HG03108 (cell line): ENCODE results near the gene FANK1.
"Not testable (repeated sequence)": the region's sequence is repeated elsewhere in the genome, so short reads cannot be mapped to it uniquely, and the experiment has no call there.

Experiments
- ATAC-seq: cut with Tn5 transposase; IDR thresholded peaks from one replicate; pipeline ENCODE4 v1.9.1; 2021; ENCODE audit warnings: moderate library complexity; ENCODE audit not compliant: unreplicated experiment

Gene FANK1

DNA sequence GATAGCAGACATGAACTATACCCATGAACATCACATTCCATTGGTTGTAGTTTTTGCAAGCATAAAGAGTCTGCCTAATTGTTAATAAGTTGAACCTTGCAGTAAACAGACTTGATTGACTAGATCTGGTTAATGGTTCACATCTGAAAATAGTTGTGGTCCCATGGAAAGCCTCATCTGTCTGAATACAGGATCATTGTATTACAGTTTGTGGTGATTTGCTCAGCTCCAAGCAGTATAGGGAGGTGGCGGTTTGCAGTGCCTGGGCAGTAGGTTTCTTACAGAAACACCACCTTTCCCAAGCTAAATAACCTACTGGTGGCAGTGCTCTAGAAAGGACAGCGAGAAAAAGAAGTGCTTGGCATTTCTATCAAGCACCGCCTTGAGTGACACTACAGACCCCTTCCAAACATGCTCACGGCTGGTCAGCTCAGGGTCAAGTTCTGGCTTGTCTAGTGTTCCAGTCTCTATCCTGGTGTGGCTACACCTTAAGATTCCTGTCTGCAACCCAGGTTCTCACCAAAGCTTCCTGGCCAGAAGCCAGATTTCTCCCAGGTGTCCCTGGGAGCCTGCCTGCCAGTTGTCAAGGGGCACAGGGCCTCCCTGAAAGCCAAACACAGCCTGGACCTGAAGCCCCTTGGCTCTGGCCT is 119.9 kb downstream of the FANK1 start:
- no peak for ATAC-seq

GRCh38 chr10:126016882-126017281 is 120.5 kb downstream of the FANK1 start:
- no peak for ATAC-seq

DNA sequence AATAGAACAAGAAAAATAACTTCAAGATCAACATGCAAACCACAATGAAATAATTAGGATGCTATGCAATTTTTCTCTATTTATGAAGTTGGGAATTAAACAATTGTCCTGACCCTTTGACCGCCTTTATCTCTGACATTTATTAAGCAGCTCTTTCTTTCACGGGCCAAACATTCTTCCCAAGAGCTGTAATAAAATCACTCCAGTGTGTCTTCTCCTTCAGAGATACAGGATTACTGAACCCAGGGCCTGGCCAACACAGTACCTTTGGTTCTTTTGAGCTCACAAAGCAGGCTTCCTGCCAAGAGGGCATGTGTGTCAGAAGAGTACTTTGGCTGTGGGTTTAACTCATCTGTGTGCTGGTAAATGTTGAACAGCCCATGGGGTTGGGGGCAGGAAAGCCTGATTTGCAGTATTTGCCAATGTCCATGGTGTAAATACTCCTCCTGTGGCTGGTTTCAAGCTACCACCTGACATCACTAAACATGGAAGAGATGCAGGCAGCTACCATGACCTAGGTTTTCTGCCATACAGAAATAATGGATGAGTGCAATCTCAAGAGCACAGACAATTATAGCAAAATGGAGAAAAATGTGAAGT is 121.7 kb downstream of the FANK1 start:
- ATAC-seq = no peak

DNA sequence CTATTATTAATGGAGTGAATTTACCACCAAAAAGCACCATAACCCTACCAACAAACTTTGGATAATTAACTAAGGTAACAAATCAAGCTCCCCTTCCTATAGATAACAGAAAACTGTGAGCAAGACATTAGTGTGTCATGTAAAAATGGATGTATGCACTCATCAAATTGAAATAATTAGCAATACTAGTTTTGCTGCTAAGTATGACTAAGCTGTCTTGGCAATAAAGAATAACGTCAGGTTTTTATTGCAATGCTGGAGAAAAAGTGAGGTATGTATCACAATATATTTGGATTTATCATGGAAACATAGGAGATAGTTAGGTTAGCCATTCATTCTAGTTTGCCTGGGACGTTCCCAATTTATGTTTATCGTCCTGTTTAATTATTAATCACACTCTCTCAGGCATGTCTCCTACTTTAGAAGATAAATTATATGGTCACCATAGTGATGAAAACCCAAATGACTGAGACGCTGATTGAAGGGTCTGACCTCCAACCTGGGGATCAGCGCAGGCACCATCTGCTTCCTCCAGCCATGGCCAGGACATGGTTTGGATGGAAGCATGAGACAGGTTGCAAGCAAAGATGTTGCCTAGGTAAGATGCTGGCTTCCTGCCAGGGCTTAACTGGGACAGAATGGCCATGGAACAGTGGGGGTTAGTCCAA is 125.6 kb downstream of the FANK1 start:
- no peak for ATAC-seq

- no peak for ATAC-seq
Measured at GRCh38 chr10:126022841-126023240, 126.5 kb downstream of the FANK1 start.

- no peak for ATAC-seq
Measured at GRCh38 chr10:126027692-126028091, 131.3 kb downstream of the FANK1 start.

DNA sequence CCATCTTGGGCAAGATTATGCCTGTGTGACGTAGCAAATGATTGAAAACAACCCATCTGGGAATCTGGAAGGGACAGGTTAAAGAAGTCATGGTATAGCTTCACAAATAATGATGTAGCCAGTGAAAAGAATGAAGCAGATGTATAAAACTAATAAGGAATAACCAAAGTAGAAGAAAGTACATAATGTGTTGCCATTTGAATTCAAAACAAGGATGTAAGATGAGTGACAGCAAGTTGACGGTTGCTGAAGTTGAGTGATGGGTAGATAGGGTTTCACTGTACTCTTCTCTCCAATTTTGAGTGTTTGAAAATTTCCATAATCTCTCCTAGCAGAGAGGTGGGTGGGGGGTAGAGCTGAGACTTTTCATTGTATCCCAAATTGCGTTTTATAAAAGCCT is 133.6 kb downstream of the FANK1 start:
- no peak for ATAC-seq

GRCh38 chr10:126034586-126034985 is 138.2 kb downstream of the FANK1 start:
- no peak for ATAC-seq

GRCh38 chr10:126036515-126036914 is 140.2 kb downstream of the FANK1 start:
- ATAC-seq = no peak

DNA sequence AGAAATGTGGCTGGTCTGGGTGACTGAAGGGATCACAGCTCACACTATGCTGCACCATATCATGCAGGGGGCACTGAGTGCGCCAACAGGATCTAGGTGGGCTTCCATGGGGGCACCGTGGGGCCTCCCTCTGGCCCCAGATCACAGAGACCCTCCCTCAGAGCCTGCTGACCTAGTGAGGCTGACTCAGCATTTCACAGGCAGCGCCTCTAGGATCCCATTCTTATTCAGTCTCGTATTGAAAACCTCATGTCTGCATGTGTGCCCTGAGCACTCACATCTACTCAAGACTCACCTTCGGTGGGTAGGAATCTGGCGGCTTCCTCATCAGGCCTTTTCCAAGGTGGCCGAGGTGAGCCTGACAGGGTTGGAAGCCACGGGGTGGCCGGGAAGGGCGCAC is 141.6 kb downstream of the FANK1 start:
- ATAC-seq = no peak

- ATAC-seq = no peak
Measured at GRCh38 chr10:126041117-126041516, 144.8 kb downstream of the FANK1 start.

- peak; percentile 99 for ATAC-seq
Measured at GRCh38 chr10:126041804-126042231, 145.5 kb downstream of the FANK1 start.

GRCh38 chr10:126042354-126042753 is 146.0 kb downstream of the FANK1 start:
- no peak for ATAC-seq

DNA sequence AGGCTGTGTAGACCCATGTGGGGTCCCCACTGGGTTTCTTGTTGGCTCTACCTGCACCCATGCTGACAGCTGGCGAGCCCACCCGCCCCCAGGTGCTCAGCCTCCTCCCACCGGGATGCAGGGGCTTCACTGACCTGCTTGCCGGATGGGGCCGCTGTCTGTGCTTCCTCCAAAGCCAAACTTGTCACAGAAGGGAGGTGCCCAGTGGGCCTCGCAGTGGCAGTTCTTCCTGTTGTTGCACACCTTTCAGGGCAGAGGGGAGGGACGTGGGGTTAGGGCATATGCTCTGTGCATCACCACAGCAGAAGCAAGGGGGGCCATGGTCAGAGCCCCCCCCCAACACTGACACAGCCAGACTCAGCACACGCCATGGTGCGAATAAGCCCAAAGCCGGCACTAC is 146.5 kb downstream of the FANK1 start:
- no peak for ATAC-seq

- no peak for ATAC-seq
Measured at GRCh38 chr10:126043389-126043788, 147.0 kb downstream of the FANK1 start.

DNA sequence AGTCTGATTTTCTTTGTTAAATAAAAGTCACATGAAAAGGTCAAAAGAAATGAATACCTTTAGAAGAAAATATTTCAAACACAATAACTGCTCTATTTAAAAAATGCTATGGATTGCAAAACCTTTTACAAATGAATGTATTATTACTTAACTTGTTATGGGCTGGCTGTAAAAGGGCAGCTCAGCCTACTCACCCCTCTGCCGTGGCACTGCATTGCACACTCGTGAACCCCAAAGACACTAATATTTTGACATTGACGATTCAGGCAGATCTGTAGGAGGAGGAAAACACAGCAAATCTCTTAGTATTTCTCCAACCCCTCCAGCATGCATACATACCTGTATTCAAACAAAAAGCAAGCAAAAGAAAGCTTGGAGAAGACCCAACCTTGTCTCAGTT is 149.5 kb downstream of the FANK1 start:
- ATAC-seq = no peak

GRCh38 chr10:126046831-126047230 is 150.5 kb downstream of the FANK1 start:
- ATAC-seq = no peak

DNA sequence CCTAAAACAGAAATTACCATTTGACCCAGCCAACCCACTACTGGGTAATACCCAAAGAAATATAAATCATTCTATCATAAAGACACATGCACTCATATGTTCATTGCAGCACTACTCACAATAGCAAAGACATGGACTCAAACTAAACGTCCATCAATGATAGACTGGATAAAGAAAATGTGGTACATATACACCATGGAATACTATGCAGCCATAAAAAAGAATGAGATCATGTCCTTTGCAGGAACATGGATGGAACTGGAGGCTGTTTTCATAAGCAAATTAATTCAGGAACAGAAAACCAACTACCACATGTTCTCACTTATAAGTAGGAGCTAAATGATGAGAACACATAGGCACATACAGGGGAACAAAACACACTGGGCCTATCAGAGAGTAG is 151.4 kb downstream of the FANK1 start:
- ATAC-seq = not testable (repeated sequence)

DNA sequence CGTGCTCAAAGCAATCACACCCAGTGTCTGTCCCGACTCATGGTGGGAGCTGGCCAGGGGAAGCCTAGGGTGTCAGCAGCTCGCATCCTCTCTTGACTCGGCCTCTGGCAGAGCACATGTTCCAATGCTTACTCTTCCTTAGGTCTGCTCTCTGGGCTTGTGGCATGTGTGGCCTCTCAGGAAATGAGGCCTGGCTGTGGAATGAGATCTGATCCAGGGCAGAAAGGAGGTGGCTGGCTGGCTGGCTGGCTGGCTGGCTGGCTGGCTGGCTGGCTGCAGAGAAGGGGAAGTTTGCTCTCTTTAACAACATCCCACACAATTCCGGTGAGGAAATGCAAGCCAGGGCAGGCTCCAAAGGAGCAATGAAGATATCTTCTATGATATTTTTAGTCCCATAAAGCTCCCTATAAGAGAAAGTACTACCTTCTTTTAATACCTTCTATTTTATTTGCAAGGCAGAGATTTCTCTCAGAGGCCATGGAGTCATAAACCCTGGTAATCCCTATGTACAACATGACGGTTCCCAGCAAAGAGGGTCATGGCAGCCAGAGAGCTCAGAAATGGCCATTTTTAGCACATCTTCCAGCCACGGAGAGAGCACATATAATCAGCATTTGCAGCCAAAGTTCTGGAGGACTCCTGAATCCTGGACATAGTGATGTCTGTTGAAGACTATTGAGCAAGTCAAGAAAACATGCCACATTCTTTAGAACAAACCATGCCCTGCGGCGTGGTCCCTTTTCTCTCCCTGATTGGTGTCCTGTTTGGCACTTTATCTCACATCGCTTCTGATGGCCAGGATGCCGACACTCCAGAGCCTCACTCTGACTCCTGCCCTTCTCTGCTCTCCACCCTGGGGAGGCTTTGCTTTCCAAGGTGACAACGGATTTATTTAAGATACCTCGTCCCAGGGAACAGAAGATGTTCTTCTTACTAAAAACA is 153.7 kb downstream of the FANK1 start:
- no peak for ATAC-seq

DNA sequence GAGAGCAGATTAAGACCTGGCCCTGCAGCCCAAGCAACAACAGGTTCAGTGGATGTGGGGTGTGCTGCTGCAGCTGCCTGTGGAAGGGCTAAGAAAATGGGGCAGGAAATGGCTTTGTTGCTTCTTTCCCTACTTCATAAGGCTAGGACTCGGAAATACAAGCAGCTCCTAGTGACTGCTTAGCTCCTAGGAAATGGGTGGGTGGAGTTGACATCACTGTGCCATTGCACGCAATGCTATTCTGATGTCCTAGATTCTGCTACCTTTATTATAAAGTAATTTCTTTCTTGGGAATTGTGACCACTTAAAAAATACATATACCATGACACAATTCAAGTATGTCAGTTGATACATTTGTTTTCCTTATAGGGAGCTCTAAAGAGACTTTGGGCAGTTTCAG is 155.8 kb downstream of the FANK1 start:
- ATAC-seq = no peak

- no peak for ATAC-seq
Measured at GRCh38 chr10:126054191-126054590, 157.8 kb downstream of the FANK1 start.
